H7 (cell line): ENCODE results near the gene USP47. TPM values are rescaled to one million over a fixed set of nuclear protein-coding genes. Genes with fewer than 3 reads are reported as not detected.

Source experiments
- DNase-seq: peaks from one replicate; pipeline ENCODE4 v3.0.0; 2012
- H3K27me3 ChIP-seq: 2 replicates; pipeline ENCODE4 v1.6.0; 2011; ENCODE audit warnings: mild to moderate bottlenecking, low read length; ENCODE audit not compliant: control insufficient read depth, insufficient read depth
- H3K36me3 ChIP-seq: replicated peaks from 2 replicates; pipeline ENCODE4 v1.5.1; 2011; ENCODE audit warnings: low read length; ENCODE audit not compliant: control insufficient read depth, insufficient read depth
- H3K4me3 ChIP-seq: 2 replicates; pipeline ENCODE4 v1.5.1; 2011; ENCODE audit warnings: low read depth, mild to moderate bottlenecking, control low read depth, low read length, moderate library complexity; ENCODE audit not compliant: insufficient read depth
- total RNA-seq: library from RNA; depleted of rRNA; stranded (reverse); fragments of >200 nt; shearing (Covaris generic); gene quantifications from 2 replicates; pipeline ENCODE4 v1.2.3, GENCODE V29; 2014

USP47 gene
- total RNA-seq, 1 experiment from 2014 or later = 25.8 TPM

GRCh38 chr11:11871991-11872401, 30.2 kb downstream of the USP47 start:
- DNase-seq = no peak
- H3K36me3 ChIP-seq = no peaks in the 10 kb centered on the region
- H3K27me3 ChIP-seq = no peaks in the 10 kb centered on the region
- no peak overlapping the region for H3K4me3 ChIP-seq

GRCh38 chr11:11876458-11876857, 34.7 kb downstream of the USP47 start:
- no peaks in the 10 kb centered on the region for H3K27me3 ChIP-seq
- DNase-seq = no peak
- no peak overlapping the region for H3K4me3 ChIP-seq
- H3K36me3 ChIP-seq = no peaks in the 10 kb centered on the region

GRCh38 chr11:11880179-11880578, 38.4 kb downstream of the USP47 start:
- no peak for DNase-seq
- Histone ChIP-seq H3K36me3 (0 out of 2 replicates have a peak, but pooled peaks cover 3% of the 10 kb centered on the region), H3K4me3 (no peak overlapping the region), H3K27me3 (no peaks in the 10 kb centered on the region)

GRCh38 chr11:11882539-11882938, 40.8 kb downstream of the USP47 start:
- no peak overlapping the region for H3K4me3 ChIP-seq
- no peak for DNase-seq
- H3K27me3 ChIP-seq = no peaks in the 10 kb centered on the region
- H3K36me3 ChIP-seq = peaks cover 6% of the 10 kb centered on the region; the same call in 1 of the 2 replicates

- DNase-seq = no peak
- no peak overlapping the region for H3K4me3 ChIP-seq
- no peaks in the 10 kb centered on the region for H3K27me3 ChIP-seq
- peaks cover 6% of the 10 kb centered on the region; the same call in 1 of the 2 replicates for H3K36me3 ChIP-seq
Measured at GRCh38 chr11:11884351-11884750, 42.6 kb downstream of the USP47 start.

- Histone ChIP-seq H3K4me3 (no peak overlapping the region), H3K27me3 (no peaks in the 10 kb centered on the region), H3K36me3 (peaks cover 6% of the 10 kb centered on the region; the same call in 1 of the 2 replicates)
- DNase-seq = no peak
Measured at GRCh38 chr11:11884774-11885481, 43.2 kb downstream of the USP47 start.

GRCh38 chr11:11894486-11894885, 52.7 kb downstream of the USP47 start:
- no peak for DNase-seq
- H3K36me3 ChIP-seq = no peaks in the 10 kb centered on the region; the same call in 1 of the 2 replicates
- no peak overlapping the region for H3K4me3 ChIP-seq
- H3K27me3 ChIP-seq = no peaks in the 10 kb centered on the region

GRCh38 chr11:11895672-11896071, 53.9 kb downstream of the USP47 start:
- Histone ChIP-seq H3K4me3 (no peak overlapping the region), H3K27me3 (no peaks in the 10 kb centered on the region), H3K36me3 (no peaks in the 10 kb centered on the region; the same call in 1 of the 2 replicates)
- DNase-seq = no peak

GRCh38 chr11:11898648-11899047, 56.9 kb downstream of the USP47 start:
- Histone ChIP-seq H3K4me3 (no peak overlapping the region), H3K36me3 (no peaks in the 10 kb centered on the region), H3K27me3 (no peaks in the 10 kb centered on the region)
- DNase-seq = no peak

GRCh38 chr11:11899401-11899800, 57.6 kb downstream of the USP47 start:
- H3K27me3 ChIP-seq = no peaks in the 10 kb centered on the region
- no peak overlapping the region for H3K4me3 ChIP-seq
- H3K36me3 ChIP-seq = no peaks in the 10 kb centered on the region
- peak; percentile 16 for DNase-seq

- H3K4me3 ChIP-seq = no peak overlapping the region
Measured at GRCh38 chr11:11901929-11902328, 60.2 kb downstream of the USP47 start.

GRCh38 chr11:11909727-11910126, 68.0 kb downstream of the USP47 start:
- H3K36me3 ChIP-seq = no peaks in the 10 kb centered on the region; the same call in none of the 2 replicates
- DNase-seq = no peak
- H3K27me3 ChIP-seq = no peaks in the 10 kb centered on the region
- no peak overlapping the region for H3K4me3 ChIP-seq

More at GRCh38 chr11:11901929-11902328, 60.2 kb downstream of the USP47 start:
- no peak for DNase-seq
- Histone ChIP-seq H3K27me3 (no peaks in the 10 kb centered on the region), H3K36me3 (no peaks in the 10 kb centered on the region; the same call in none of the 2 replicates)

GRCh38 chr11:11910541-11910940, 68.8 kb downstream of the USP47 start:
- Histone ChIP-seq H3K4me3 (no peak overlapping the region), H3K36me3 (no peaks in the 10 kb centered on the region; the same call in 1 of the 2 replicates), H3K27me3 (no peaks in the 10 kb centered on the region)
- no peak for DNase-seq

- Histone ChIP-seq H3K27me3 (no peaks in the 10 kb centered on the region), H3K4me3 (no peak overlapping the region), H3K36me3 (no peaks in the 10 kb centered on the region; the same call in 1 of the 2 replicates)
- no peak for DNase-seq
Measured at GRCh38 chr11:11913395-11913794, 71.6 kb downstream of the USP47 start.

GRCh38 chr11:11915625-11916024, 73.9 kb downstream of the USP47 start:
- H3K36me3 ChIP-seq = no peaks in the 10 kb centered on the region
- no peaks in the 10 kb centered on the region for H3K27me3 ChIP-seq
- no peak overlapping the region for H3K4me3 ChIP-seq
- DNase-seq = no peak
